Kasumi-1 (cell line): Measurements from ENCODE around the gene NPC1.
"Not testable (repeated sequence)": the region's sequence is repeated elsewhere in the genome, so short reads cannot be mapped to it uniquely, and the experiment has no call there.

Experiments
- DNase-seq, 2 experiments: peaks; one replicate each; lab custom pipeline; 2025; lab: John Stamatoyannopoulos, UW

The NPC1 gene

DNA sequence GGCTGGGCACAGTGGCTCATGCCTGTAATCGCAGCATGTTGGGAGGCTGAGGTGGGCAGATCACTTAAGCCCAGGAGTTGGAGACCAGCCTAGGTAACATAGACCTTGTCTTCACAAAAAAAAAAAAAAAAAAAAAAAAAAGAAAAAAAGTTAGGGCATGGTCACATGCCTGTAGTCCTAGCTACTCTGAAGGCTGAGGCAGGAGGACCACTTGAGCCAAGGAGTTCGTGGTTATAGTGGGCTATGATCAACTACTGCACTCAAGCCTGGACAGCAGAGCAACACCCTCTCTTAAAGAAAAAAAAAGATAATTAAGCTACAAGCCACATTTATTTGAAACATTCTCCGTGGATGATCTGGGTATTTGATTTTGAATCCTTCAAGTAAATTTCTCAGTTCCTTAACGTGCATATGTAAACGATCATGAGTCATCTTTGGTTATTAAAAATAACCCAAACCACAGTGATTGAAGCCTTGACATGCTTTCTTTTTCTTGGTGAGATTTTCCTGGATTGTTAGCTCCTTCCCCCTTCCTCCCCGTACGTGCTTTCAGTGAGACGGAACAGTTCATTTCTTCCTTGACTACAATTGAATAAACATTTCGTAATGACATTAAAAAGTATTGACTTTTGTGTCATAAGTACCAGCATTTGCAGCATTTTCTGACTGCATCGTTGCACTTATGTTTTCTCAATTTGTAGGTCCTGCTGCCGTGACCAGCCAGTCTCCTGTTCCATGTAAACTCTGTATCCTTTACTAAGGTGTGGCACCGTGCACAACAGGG lies 62.7 kb downstream of the NPC1 start:
- DNase-seq, result no peak

DNA sequence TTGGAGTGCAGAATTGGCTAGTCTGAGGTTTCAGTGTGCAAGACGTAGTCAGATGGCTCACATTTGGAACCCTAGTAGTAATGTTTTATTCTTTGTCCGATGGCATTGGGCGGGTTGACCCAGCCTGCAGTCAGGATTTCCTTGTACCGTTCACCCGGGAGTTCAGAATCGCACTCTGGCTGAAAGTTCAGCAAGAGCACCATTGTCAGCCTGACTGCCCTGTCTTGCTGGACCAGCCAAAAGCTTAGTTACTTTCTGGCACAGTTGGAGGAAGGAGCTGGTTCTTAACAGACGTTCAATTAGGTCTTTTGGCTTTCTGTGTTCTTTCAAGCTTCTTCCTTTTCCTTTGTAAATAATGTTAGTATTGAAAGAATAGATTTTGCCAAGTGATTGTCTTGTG lies 64.4 kb downstream of the NPC1 start:
- no peak for DNase-seq

DNA sequence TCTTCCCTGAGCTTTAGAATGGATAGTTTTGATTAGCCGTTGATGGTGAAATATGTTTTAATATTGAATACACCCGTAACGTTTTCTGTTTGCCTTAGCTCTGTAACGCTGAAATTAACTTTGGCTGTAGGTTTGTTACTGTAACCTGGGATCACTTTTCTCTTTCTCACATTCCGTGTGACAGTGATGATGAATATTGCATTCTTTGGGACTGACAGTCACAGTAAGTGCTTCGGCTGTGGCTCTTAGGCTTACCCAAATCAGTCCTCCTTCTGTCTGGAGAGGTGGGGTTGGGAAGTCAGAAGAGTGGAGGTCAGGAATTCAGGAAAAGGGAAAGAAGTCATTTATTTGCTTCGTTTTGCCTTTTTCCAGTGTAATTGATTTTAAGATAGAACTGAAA lies 65.0 kb downstream of the NPC1 start:
- DNase-seq, result no peak

DNA sequence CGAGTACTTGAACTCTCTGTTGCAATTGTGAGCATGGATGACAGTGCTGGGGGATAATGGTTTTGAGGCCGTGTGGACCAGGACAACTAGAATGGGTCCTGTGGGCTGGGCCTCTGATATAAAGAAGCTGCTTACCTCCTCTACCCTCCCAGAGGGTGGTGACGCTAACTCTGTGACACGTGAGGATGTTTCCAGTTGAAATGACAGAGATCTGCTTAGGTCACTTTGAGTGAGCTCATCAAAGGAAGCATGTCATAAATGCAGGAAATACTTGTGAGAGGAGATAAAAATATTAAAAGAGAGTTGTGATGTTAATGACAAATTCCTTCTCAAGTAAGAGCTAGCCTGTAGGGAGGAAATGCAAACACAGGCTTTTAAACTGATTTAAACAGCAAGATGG lies 66.6 kb downstream of the NPC1 start:
- no peak for DNase-seq

DNA sequence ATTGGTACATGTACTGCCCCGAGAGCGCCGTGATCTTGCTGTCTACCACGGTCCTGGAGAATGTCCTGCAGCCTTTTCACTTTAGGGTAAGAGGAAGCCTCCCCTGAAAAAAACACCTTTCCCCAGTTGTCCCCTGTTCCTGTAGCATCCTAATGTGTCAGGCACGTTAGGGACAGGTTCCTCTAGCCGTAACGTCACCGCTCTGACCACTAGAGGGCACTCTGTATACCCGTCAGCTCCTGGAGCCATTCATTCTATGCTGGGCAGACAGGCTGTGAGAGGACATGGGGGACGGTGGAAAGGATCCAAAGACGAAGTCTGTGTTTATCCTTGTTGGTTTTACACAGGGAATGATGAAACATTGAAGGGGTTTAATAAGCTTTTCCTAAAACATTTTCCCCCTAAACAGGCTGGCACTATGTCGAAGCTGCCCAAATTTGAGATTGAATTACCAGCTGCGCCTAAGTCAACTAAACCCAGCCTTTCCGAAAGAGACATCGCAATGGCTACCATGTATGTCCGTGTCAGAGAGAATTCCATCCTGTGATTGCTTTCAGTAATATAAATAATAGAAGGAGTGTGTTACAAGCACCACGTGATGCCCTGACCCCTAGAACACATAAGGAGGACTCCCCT lies 70.3 kb downstream of the NPC1 start:
- DNase-seq, result peak; percentile 79 to 83

DNA sequence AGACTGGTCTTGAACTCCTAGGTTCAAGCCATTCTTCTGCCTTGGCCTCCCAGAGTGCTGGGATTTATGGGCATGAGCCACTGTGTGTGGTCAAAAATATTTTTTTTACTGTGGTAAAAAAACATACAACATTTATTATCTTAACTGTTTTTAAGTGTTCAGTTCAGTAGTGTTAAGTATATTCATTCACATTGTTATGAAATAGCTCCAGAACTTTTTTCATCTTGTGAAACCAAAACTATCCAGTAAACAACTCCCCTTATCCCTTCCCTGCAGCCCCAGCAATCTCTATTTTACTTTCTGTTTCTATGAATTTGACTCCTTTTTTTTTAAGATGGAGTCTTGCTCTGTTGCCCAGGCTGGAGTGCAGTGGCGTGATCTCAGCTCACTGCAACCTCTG lies 73.7 kb downstream of the NPC1 start:
- no peak for DNase-seq

DNA sequence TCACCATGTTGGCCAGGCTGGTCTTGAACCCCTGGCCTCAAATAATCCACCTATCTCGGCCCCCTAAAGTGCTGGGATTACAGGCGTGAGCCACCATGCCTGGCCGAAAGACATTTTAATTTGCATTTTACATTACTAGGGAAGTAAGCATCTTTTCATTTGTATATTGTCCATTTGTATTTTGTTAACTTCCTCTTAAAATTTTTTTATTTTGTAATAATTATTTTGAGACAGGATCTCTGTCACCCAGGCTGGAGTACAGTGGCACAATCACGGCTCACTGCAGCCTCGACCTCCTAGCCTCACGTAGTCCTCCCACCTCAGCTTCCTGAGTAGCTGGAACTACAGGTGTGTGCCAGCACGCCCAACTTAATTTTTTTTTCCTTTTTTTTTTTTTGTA lies 74.1 kb downstream of the NPC1 start:
- not testable (repeated sequence) for DNase-seq

DNA sequence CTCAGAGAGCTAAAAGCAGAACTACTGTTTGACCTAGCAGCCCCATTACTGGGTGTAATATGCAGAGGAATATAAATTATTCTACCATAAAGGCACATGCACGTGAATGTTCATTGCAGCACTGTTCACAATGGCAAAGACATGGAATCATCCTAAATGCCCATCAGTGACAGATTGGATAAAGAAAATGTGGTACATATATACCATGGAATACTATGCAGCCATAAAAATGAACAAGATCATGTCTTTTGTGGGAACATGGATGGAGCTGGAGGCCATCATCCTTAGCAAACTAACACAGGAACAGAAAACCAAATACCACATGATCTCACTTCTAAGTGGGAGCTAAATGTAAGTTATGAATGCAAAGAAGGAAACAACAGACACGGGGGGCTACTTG lies 75.4 kb downstream of the NPC1 start:
- DNase-seq, result not testable (repeated sequence)

DNA sequence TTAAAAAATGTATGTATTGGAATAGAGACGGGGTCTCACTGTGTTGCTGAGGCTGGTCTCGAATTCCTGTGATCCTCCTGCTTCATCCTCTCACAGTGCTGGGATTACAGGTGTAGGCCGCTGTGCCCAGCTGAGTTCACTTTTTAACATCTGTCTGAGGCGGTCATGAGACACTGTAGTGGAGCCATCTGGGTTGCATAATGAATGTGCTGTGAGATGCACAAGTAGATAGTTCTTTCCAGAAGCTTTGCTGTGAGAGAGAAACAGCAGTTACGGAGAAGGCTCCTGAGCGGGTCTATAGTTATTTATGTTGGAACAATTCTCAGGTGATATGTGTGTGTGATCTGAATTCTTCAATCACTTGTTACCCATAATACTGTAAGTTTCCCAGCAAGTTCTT lies 79.9 kb downstream of the NPC1 start:
- DNase-seq, result no peak

DNA sequence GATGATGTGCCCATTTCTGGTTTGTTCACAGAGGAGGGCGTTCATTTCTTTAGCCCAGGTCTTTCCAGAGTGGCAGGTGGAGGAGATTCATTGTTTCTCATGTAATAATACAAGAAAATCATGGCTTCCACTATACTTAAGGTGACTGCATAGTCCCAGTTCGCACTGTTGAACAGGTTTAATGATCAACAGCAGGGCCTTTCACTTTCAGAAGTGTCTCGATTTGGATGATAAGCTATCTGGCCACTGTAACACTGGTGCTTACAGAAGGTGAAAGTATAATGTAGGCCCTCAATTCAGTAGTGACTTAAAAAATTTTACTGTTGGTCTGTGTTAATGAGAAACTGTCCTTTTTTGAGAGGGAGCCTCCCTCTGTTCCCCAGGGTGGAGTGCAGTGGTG lies 81.6 kb downstream of the NPC1 start:
- DNase-seq, result no peak

DNA sequence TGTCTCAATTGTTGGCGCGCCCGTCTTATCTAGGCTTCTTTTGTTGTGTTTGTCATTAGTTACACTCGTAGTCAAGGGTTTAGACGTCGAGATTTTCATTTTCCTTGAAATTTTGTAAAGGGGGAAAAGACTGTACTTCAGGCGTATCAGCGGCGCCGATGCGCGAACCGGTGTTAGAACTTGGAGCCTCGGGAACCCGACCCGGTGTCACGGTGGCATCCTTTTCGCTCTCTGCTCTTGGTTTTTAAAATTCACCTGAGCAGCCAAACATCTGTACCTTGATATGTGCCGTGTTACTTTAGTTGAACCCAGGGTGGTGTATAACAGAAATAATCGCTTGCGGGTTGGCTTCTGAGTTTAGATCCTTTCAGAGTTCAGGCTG lies 82.4 kb downstream of the NPC1 start:
- DNase-seq, result peak in 1 of 2 experiments; percentile 5

DNA sequence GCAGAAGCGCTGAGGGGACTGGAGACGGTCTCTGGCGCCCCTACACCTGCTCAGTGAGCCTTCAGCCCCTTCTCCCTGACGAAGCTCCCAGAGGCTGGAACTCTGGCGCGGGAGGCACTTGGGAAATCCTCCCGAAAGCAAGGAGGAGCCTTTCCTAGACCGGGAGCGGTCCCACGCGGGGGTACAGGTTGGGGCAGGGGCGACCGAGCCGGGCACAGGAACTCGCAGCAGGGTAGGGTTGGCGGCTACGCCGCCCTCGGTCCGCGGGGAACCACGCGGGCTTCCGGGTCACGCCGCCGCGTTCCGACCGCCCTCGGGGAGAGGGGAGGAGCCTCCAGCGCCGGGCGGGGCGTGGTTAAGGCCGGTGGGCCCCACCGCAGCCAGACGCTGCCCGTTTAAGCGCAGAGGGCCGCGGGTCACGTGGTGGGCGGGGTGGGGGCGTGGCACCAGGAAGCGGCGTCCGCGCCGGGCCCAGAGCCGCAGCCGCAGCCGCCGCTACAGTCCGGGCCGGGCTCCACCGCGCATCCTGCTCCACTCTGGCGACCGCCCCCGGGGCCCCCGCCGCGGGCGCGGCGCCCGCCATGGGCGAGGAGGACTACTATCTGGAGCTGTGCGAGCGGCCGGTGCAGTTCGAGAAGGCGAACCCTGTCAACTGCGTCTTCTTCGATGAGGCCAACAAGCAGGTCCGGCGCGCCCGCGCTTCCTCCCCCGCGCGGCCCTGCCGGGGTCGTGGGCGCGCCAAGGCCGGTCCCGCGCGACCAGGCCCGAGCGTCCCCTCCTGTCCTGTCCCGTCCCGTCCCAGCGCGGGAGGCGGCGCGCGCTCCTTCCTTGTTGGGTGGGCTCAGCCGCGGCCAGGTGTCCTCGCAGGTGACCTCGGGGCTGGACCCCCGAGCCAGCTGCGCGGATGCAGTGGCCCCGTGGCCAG lies 83.0 kb downstream of the NPC1 start, which contains the start of gene RMC1:
RMC1 (plus strand) TSS at position 474 of the 925 bp plus-strand sequence; CDS start at position 582, 108 bp downstream.
- peak; percentile 73 to 86 for DNase-seq

DNA sequence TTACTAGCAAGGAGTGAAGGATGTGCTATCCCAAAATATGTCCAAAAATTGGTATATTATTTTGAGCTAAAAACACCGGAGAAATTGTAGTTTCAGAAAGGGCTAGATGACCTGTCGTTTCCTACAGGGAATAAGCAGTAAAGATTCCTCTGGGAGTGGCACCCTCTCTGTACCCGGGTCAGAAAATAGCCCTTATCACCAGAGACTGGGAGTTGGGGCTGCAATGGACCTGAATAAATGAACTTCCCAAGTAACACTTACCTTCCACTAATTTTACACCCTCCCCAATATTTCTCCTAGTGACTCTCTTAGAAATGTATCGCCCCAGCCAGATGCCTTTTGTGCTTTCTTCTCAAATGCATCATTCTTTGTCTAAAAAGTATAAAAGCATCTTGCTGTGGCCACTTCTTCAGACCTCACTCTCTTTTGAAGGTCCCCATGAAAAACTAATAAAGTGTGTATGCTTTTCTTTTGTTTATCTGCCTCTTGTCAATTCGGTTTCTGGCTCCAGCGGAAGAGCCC lies 83.7 kb downstream of the NPC1 start:
- no peak for DNase-seq

DNA sequence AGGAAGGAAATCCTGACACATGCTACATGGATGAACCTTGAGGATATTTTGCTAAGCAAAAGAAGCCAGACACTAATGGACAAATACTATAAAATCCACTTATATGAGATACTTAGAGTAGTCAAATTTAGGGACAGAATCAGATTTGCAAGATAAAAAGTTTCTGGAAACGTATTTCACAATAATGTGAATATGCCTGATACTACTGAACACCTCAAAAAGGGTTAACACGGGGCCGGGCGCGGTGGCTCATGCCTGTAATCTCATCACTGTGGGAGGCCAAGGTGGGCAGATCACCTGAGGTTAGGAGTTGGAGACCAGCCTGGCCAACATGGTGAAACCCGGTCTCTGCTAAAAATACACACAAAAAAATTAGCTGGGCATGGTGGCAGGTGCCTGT lies 84.7 kb downstream of the NPC1 start:
- no peak for DNase-seq

DNA sequence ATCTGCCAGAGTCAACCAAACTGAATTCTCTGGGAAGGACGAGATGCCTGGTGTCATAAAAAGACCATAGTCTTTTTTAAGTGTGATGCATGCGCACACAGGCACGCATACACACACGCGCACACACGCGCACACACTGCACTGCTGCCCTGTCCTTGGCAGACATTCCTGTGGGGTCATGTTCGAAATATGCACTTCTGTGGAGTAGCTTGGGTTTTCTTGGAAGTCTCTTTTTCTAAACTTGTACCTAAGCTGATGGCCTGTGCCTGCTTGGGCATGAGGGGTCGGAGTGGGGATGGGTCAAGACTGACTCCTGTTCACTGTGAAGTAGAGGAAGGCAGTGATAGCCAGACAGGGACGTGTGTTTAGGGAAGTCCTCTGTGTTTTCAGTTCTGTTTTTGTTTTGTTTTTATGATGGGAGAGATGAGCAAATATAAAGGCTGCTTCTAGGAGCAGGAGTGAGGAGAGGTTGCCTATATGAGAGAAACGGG lies 87.0 kb downstream of the NPC1 start:
- DNase-seq, result no peak

DNA sequence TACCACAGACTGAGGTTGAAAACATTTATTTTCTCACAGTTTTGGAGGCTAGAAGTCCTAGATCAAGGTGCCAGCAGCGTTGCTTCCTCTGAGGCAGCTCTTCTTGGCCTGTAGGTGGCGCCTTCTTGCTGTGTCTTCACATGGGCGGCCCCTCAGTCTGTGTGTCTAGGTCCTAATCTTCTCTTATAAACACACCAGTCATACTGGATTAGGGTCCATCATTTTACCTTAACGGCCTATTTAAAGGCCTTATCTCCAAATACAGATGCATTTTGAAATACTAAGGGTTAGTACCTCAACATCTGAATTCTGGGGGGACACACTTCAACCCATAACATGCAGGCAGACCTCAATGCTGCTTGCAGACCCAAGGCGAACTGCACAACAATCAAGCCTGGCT lies 87.4 kb downstream of the NPC1 start:
- peak; percentile 88 to 95 for DNase-seq

DNA sequence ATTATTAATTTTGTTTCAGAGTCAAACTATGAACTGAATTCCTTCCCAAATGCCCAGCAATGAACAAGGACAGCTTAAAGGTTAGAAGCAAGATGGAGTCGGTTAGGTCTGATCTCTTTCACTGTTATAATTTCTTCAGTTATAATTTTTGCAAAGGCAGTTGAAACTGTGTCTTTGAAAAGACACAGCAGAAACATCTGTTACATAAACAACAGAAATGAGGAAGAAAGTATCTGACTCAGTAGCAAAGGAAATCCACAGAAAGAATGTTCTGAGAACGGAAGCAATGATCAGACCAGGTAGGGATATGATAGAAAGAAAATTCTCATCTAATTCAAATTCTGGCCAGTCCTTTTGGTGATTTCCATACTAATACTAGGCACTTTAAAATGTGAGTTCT lies 88.2 kb downstream of the NPC1 start:
- DNase-seq, result peak; percentile 23 to 35

DNA sequence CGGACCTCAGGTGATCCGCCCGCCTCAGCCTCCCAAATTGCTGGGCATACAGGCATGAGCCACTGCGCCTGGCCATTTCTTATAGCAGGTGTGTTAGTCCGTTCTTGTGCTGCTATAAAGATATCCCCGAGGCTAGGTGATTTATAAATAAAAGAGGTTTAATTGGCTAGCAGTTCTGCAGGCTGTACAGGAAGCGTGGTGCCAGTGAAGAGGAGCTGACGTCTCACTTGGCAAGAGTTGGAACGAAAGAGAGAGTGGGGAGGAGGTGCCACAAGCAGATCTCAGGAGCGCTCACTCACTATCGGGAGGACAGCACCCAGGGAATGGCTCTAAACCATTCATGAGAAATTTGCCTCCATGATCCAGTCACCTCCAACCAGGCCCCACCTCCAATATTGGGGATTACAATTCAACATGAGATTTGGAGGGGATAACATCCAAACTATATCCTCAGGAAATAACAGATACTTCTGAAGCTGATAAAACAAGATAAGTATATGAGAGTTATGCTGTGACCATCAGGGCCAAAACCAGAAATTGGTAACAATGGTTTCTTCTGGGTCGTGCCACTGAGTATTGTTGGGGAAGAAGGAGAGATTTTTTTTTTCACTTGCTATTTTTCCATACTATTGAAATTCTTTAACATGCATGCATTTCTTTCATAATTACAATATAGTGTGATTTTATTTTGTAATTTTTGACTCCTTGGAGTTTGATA lies 90.4 kb downstream of the NPC1 start:
- no peak for DNase-seq

DNA sequence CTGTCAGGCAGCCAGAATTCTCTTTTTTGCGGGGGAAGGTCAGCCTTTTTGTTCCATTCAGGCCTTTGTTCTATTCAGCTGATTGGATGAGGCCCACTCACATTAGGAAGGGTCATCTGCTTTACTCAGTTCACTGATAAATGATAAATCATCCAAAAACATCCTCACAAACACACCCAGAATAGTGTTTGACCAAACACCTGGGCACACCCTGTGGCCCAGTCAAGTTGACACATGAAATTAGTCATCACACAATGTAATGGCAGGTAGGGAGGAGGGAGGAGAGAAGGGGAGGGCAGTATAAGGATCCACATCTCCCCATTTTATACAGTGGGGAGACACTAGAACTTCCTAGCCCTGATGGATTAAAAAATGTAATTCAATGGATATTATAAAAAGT lies 91.3 kb downstream of the NPC1 start:
- DNase-seq, result no peak

DNA sequence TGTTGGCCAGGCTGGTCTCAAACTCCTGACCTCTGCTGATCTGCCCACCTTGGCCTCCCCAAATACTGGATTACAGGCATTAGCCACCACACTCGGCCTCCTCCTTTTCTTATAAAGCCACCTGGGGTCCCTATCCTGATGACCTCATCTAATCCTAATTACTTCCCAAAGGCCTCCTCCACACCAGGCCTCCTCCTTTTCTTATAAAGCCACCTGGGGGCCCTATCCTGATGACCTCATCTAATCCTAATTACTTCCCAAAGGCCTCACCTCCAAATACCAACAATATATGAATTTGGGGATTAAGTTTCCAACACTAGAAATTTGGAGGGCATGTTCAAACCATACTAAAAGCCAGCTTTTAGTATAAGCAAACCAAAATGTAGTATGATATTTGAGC lies 92.7 kb downstream of the NPC1 start:
- DNase-seq, result no peak

DNA sequence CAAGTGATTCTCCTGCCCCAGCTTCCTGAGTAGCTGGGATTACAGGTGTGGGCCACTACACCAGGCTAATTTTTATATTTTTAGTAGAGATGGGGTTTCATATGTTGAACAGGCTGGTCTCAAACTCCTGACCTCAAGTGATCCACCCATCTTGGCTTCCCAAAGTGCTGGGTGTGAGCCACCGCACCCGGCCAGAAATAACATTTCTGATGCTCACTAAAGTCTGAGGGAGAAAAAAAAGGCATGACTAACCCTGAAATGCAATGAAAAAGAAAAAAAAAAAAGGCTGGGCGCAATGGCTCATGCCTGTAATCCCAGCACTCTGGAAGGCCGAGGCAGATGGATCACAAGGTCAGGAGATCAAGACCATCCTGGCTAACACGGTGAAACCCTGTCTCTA lies 96.7 kb downstream of the NPC1 start:
- not testable (repeated sequence) for DNase-seq
